Measurements from ENCODE around the gene TECR.

DNA sequence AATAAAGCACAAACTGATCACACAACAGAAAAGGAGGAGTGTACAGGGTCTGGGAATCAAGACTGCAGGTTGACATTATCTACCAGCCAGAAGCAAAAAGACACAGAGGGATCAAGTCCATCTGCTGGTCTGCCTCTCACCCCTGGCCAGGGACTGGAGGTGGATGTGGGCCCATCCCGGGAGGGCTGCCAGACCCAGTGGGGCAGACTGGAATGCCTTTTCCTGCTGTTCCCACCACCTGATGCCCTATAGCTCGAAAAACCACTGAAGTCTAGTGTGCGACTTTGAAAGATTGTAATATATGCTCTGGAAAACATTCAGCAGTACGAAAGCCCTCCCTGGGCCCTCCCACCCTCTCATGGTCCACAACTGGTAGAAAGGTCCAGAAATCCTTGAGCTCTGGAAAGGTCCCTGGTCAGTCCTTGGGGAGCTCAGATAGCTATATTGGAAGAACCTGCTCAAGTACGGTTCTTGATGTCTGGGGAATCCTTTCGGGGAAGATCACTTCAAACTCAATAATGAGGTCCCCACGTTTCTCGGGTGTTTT lies 13.8 kb upstream of the TECR start:
- TF ChIP-seq POLR2A (IDR thresholded peaks at IDR 0.05; ENCODE audit: low read length) (peak; percentile 21), GATA1 (IDR thresholded peaks at IDR 0.05; ENCODE audit: low read depth, low read length) (no peak)

Measured in erythroblast (primary cell).